ENCODE results near the gene DCAF7.

Gene DCAF7

DNA sequence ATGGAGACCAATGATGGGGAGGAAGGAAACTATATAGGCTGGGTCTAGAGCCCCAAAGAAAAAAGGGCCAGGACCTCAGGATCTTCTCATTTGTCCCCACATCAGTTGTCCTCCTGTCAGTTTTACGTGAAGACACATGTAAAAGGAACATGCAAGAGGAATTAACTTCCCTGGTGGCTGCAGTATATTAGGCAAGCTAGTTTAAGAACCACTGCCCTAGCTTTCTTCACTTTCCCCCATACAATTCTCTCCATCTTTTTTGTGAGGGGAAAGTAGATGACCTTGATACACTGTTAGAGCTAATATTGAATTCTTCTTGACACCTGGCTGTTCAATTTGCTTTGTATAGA is 74.2 kb downstream of the DCAF7 start:
- no peak for DNase-seq (ENCODE audit: low read depth in 1 of 2, low spot score in 1 of 2)

DNA sequence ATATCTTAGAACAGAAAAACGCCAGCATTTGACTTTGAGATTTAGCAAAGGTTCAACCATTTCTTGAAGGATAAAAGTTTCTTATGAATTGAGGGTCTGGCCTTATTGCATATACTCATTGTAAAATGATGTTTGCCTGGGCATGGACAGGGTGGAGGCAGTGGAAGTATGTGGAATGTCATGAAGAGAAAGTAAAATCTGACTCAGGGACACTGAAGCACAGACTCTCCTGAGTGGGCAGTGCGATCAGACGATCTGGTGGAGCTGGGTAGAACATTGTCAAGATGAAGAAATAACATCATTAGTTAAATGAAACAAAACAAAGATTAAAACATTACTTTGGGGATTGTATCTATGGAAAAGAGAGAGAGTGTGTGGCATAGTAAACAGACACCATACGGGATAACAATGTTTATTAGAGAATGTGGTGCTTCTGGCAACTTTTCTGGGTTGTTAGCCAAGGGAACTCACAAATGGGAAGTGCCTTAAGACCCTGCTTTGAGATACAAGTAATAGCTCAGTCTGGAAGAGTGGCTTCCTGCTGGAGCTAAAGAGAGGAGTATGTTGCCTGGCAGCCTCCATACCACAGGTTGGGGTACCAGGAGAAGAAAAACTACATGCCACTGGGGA is 76.4 kb downstream of the DCAF7 start:
- DNase-seq (ENCODE audit: low read depth in 1 of 2, low spot score in 1 of 2): no peak

DNA sequence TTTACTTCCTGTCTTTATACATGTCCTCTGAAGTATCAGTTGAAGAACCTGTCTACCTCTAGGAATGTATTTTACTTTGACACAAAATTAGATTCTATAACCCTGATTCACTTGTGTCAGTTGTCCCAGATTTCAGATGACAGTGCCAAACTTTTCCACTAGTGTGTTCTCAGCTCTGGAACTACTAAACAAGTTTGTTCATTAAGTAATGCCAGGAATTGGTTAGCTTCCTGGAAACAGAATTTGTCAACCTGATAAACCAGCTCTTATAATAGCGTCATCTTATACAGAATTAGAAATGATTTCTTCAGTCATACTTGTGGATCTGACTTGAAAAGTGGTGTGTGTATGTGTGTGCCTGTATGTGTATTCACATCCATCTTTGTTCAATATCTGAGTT is 79.3 kb downstream of the DCAF7 start:
- DNase-seq (ENCODE audit: low read depth in 1 of 2, low spot score in 1 of 2): no peak

DNA sequence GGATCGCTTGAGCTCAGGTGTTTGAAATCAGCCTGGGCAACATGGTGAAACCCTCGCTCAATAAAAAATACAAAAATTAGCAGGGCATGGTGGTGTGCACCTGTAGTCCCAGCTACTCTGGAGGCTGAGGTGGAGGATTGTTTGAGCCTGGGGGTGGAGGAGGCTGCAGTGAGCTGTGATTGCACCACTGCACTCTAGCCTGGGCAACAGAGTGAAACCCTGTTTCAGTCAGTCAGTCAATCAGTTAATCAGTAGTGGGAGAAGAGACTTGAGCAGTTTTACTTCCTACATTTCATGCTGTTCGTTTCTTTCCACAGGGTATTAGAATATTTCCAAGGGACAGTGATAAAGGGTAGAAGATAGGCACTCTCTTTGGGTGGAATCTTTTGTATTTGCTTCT is 80.8 kb downstream of the DCAF7 start:
- DNase-seq (ENCODE audit: low read depth in 1 of 2, low spot score in 1 of 2): no peak

DNA sequence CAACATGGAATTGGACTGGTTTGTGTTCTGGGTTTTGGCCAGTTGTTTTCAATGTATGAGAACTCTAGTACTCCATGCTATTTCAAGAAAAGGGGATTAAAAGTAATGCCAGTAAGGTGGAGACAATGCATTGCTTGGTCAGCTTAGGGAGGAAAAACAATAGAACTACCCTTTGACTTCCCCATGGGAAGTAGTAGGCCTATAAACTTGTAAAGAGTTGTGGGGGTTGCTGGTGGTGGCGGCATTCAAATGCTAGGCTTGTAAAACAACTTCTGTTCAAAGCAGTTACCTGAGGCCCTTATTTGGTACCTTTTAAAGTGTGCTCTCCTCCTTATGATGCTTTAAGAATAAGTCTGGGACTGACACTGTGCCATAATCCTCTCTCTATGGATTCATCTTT is 81.3 kb downstream of the DCAF7 start:
- DNase-seq (ENCODE audit: low read depth in 1 of 2, low spot score in 1 of 2): no peak

DNA sequence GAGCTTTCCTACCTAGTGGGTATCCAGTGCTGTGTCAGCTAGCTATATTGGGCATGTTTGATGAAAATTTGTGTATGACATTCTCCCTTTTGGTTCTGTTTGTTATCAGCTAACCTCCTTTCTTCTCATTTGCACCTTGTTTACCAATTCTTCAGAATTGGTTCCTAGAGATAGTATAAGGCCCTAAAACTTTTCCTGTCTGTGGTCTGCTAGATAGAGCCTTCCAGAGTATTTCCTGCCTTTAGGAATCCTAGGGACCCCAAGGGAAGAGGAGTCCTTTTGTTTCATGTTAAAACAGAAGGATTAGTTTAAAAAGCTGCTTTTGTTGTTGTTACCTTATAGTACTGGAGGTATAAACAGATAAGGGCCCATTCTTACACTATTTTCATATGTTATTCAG is 83.5 kb downstream of the DCAF7 start:
- no peak for DNase-seq (ENCODE audit: low read depth in 1 of 2, low spot score in 1 of 2)

DNA sequence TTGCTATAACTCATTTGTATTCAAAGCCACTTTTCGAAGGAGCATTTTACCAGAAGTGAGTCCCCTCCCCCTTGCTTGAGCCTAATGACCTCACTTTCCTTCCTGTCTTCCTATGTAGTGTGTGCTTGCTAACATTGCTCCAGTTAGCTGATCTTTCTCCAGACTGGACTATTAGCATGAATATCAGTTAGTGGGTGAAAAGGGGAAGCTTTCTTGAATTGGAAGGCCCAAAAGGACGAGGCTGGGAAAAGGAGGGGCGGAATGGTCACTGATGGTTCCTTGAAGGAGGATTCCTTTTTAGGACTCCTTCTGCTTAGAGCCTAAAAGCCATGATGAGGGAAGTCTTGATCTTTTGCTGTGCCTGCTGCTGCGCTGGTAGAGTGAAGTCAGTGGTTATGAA is 83.9 kb downstream of the DCAF7 start:
- no peak for DNase-seq (ENCODE audit: low read depth in 1 of 2, low spot score in 1 of 2)

DNA sequence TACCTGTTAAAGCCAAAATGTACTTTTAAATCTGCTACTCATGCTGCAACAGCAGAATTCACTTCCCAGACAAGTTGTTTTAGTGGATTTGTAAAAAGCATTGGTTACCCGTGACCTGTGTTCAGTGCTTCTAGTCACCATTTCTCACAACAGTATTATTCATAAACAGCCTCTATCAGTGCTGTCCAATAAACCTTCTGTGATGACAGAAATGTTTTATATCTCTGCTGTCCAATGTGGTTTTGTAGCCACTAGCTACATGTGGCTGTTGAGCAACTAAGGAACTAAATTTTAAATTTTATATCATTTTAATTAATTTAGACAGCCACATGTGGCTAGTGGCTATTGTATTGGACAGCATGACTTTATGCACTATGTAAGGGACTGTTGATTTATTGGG is 84.5 kb downstream of the DCAF7 start:
- DNase-seq (ENCODE audit: low read depth in 1 of 2, low spot score in 1 of 2): no peak

DNA sequence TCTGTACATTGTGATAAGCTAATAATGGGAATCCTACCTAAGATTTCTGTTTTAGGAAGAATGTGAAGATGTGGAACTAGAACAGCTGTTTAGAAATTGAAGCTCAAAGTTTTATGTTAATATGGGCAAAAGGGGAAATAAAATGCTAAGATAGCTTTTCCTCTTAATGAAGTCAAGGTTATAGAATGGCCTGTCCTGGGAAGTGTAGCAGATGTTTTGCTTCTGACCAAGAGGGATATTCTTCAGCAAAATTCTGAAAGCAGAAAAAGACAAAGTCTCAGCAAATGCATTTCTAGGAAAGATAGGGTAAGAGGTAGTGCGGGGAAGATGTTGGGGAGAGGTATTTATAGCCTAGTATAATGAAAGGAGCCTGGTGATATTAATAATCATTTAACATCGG is 85.0 kb downstream of the DCAF7 start:
- DNase-seq (ENCODE audit: low read depth in 1 of 2, low spot score in 1 of 2): no peak

DNA sequence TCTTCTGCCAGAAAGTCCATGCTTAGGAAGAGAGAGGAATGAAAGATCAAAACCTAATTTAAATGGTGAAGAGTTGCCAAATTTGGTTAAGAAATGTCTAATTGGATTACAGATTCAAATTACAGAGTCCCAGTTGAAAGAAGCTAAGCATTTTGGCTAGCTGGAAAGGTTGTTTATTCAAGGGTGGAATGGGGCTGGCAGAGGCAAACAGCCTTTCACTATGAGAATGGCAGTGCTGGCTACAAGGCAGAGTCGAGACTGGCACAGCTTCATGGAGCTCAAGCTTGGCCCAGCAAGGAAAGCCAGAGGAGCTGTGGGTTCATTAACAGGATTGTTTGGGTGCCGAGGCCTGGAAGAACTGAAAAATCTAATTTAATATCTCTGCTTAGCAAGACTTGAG is 85.5 kb downstream of the DCAF7 start:
- DNase-seq (ENCODE audit: low read depth in 1 of 2, low spot score in 1 of 2): no peak

DNA sequence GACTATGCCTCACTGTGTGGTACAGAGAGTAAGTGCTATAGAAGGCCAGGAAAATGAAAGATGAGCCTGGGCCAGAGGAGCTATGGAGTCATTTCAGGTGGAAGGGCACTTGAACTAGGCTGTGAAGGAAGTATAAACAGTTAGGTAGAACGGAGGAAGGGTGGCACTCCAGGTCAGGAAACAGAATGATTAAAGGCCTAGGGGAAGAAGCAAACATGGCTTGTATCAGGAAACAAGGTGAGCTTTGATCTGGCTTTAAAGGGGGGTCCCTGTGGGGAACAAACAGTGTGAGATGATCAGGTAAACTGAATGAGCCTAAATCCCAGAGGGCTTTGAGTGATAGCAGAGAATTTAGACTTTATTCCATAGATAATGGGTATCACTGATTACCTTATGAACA is 88.8 kb downstream of the DCAF7 start:
- no peak for DNase-seq (ENCODE audit: low read depth in 1 of 2, low spot score in 1 of 2)

DNA sequence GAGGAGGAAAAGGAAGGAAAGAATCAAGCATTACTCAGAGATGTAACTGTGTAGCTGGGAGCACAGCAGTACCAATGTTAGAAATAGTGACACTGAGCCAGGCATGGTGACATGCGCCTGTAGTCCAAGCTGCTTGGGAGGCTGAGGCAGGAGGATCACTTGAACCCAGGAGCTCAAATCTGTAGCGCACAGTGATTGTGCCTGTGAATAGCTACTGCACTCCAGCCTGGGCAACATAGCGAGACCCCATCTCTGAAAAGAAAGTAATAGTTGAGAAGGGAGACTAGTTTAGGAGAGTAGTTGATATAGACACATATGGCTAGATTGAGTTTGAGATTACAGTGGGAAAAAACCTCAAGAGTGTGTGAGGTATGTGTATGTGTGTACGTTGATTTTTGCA is 89.8 kb downstream of the DCAF7 start:
- no peak for DNase-seq (ENCODE audit: low read depth in 1 of 2, low spot score in 1 of 2)

DNA sequence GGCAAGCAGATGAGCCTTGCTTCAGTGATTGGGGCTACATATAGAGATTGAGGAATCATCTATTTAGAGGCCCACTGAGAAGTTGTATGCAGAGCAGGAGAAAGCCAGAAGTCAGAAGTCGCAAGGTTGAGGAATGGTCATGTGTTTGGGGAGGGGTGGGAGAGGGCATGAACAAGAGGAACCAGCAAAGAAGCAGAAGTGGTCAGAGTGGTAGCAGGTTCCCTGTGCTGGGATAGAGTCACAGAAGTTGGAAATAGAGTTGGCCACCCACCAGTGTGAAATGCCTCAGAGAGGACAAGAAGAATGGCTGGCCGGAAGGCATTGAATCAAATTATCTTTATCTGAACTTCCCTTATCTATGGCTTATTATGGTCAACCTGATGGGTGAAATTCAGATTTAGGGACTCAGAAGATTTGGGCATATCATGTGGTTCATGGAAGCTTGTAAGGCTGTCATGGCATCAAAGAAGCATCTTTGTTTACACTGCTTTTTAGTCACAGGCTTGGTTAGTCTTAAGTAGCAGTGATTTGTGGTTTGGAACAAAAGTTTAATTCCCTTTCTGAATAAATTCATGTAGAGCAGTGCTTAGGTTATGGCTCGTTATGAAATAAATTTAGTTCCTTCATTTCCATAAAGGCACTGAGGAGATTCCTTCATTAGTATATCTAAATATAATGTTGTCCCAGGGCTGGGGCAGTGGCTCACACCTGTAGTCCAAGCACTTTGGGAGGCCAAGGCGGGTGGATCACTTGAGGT is 91.6 kb downstream of the DCAF7 start:
- no peak for DNase-seq (ENCODE audit: low read depth in 1 of 2, low spot score in 1 of 2)

Data from activated CD4-positive, alpha-beta T cell treated with anti-CD3 and anti-CD28 coated beads, Interleukin-2, amount 50 U/mL, for 24 hours (primary cell).